ENCODE results near the gene POLR1F.

DNA sequence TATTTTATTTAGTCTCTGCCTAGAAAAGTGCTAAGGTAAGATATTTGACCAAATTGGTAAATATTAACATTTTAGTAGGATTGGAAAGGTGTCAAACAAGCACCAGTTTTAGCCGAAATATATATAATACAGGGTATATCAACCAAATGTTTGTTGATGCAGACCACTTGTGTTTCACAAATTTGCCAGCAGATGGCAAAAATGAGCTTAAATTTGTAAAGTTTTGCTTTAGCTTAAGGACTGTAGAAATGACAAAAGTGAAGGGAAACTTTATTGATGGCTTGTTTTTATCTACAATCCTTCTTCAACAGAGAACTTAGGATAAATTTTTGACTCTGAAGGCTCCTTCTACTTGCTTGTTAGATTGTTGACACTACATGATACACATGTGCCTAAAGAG is 4.8 kb upstream of the POLR1F start:
- TF ChIP-seq, protein P1, sequence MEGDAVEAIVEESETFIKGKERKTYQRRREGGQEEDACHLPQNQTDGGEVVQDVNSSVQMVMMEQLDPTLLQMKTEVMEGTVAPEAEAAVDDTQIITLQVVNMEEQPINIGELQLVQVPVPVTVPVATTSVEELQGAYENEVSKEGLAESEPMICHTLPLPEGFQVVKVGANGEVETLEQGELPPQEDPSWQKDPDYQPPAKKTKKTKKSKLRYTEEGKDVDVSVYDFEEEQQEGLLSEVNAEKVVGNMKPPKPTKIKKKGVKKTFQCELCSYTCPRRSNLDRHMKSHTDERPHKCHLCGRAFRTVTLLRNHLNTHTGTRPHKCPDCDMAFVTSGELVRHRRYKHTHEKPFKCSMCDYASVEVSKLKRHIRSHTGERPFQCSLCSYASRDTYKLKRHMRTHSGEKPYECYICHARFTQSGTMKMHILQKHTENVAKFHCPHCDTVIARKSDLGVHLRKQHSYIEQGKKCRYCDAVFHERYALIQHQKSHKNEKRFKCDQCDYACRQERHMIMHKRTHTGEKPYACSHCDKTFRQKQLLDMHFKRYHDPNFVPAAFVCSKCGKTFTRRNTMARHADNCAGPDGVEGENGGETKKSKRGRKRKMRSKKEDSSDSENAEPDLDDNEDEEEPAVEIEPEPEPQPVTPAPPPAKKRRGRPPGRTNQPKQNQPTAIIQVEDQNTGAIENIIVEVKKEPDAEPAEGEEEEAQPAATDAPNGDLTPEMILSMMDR (IDR thresholded peaks at IDR 0.05; ENCODE audit: extremely low read depth in 1 of 2, insufficient read depth in 1 of 2, low read depth in 1 of 2, low read length in 2 of 2): peak; percentile 20 to 39
- no peak for TF ChIP-seq MYC (IDR thresholded peaks at IDR 0.05; ENCODE audit: low read depth, low read length)
- no peak for TF ChIP-seq POLR2A (IDR thresholded peaks at IDR 0.05; ENCODE audit: low read depth, low read length)
- no peak for TF ChIP-seq POLR2AphosphoS5 (IDR thresholded peaks at IDR 0.05; ENCODE audit: insufficient read depth, low read depth, low read length)
- TF ChIP-seq, protein P2, sequence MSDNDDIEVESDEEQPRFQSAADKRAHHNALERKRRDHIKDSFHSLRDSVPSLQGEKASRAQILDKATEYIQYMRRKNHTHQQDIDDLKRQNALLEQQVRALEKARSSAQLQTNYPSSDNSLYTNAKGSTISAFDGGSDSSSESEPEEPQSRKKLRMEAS (IDR thresholded peaks at IDR 0.05; ENCODE audit: insufficient read depth, insufficient read length): no peak
- TF ChIP-seq JUN (IDR thresholded peaks at IDR 0.05; ENCODE audit: borderline replicate concordance, insufficient read depth, insufficient read length, low read depth): no peak
- TF ChIP-seq EZH2 (IDR thresholded peaks at IDR 0.05; ENCODE audit: borderline replicate concordance, low read depth, low read length, severe bottlenecking): no peak
